IMR-90 (cell line): ENCODE data around the gene RPS25. TPM values are rescaled to one million over a fixed set of nuclear protein-coding genes. Genes with fewer than 3 reads are reported as not detected.
A peak's percentile ranks its signal among the peaks of the same experiment; 100 is the strongest.

Experiments
- ATAC-seq: fragments of 200-7000 bp; cut with Tn5 transposase; 2 replicates; pipeline ENCODE4 v1.9.1; 2020; ENCODE audit warnings: low read depth, mild to moderate bottlenecking, moderate library complexity
- BruUV-seq: library from RNA; stranded (reverse); fragments of 400-500 nt; replicated peaks from 2 replicates; lab custom pipeline; 2021; lab: Mats Ljungman, UMichigan
- CTCF ChIA-PET: fragments of 300-600 bp; formaldehyde crosslinking; extraction: SDS; loops from one replicate; lab custom pipeline; 2021; ENCODE audit warnings: antibody characterized with exemption; lab: Yijun Ruan, JAX
- POLR2A ChIA-PET: fragments of 300-600 bp; sonication (Branson Sonifier 250); formaldehyde crosslinking; loops from one replicate; lab custom pipeline; 2022; ENCODE audit warnings: antibody characterized with exemption; ENCODE audit not compliant: unreplicated experiment; lab: Charles Lee
- DNase-seq: peaks from one replicate; pipeline ENCODE4 v3.0.0; 2013
- H2AFZ ChIP-seq: replicated peaks from 2 replicates; pipeline ENCODE3; 2013; ENCODE audit warnings: low read length, mild to moderate bottlenecking; ENCODE audit not compliant: poor library complexity
- H2AK5ac ChIP-seq: 2 replicates; pipeline ENCODE4 v1.6.1; 2013; ENCODE audit warnings: low read depth, low read length, inconsistent platforms
- H2AK9ac ChIP-seq: replicated peaks from 2 replicates; pipeline ENCODE3; 2013; ENCODE audit warnings: mild to moderate bottlenecking, low read depth, low read length, moderate library complexity; ENCODE audit not compliant: poor library complexity
- H2BK120ac ChIP-seq: 2 replicates; pipeline ENCODE4 v1.6.1; 2013; ENCODE audit warnings: low read depth, low read length, inconsistent platforms
- H2BK15ac ChIP-seq: 3 replicates; pipeline ENCODE4 v1.6.1; 2013; ENCODE audit warnings: low read depth, low read length, inconsistent platforms
- H2BK20ac ChIP-seq: 2 replicates; pipeline ENCODE4 v1.6.1; 2013; ENCODE audit warnings: low read depth, mild to moderate bottlenecking, inconsistent platforms, low read length, moderate library complexity
- H2BK5ac ChIP-seq: 2 replicates; pipeline ENCODE4 v1.6.1; 2013; ENCODE audit warnings: mild to moderate bottlenecking, low read depth, low read length, inconsistent platforms; ENCODE audit not compliant: poor library complexity, severe bottlenecking
- H3K14ac ChIP-seq: replicated peaks from 2 replicates; pipeline ENCODE4 v1.6.1; 2013; ENCODE audit warnings: low read depth, low read length, inconsistent platforms
- H3K18ac ChIP-seq: 2 replicates; pipeline ENCODE4 v1.6.1; 2013; ENCODE audit warnings: low read depth, low read length, control low read depth
- H3K23ac ChIP-seq: 2 replicates; pipeline ENCODE4 v1.6.1; 2013; ENCODE audit warnings: low read depth, low read length, inconsistent platforms
- H3K27ac ChIP-seq: 2 replicates; pipeline ENCODE4 v1.5.1; 2013; ENCODE audit warnings: mild to moderate bottlenecking, control low read depth, low read length; ENCODE audit not compliant: insufficient read depth
- H3K27me3 ChIP-seq: 2 replicates; pipeline ENCODE4 v1.6.1; 2013; ENCODE audit warnings: low read length; ENCODE audit not compliant: control insufficient read depth, insufficient read depth
- H3K36me3 ChIP-seq: 2 replicates; pipeline ENCODE4 v1.6.1; 2013; ENCODE audit warnings: low read length, mixed read lengths; ENCODE audit not compliant: control insufficient read depth, insufficient read depth
- H3K4ac ChIP-seq: 2 replicates; pipeline ENCODE4 v1.6.1; 2013; ENCODE audit warnings: low read depth, low read length, inconsistent platforms
- H3K4me1 ChIP-seq: 2 replicates; pipeline ENCODE4 v1.6.1; 2013; ENCODE audit warnings: low read length, mixed read lengths; ENCODE audit not compliant: control insufficient read depth, insufficient read depth
- H3K4me2 ChIP-seq: 2 replicates; pipeline ENCODE4 v1.6.1; 2013; ENCODE audit warnings: low read depth, mild to moderate bottlenecking, control low read depth, low read length, moderate library complexity
- H3K4me3 ChIP-seq: 2 replicates; pipeline ENCODE4 v1.5.1; 2013; ENCODE audit warnings: low read depth, mild to moderate bottlenecking, control low read depth, low read length, moderate library complexity; ENCODE audit not compliant: insufficient read depth
- H3K56ac ChIP-seq: 2 replicates; pipeline ENCODE4 v1.6.1; 2013; ENCODE audit warnings: low read length, inconsistent platforms; ENCODE audit not compliant: insufficient read depth; ENCODE audit errors: extremely low read depth
- H3K79me1 ChIP-seq, 2 experiments: 2 replicates each; pipeline ENCODE4 v1.6.1; 2013; ENCODE audit warnings: low read length in 2 of 2, inconsistent platforms in 1 of 2, low read depth in 1 of 2
- H3K9ac ChIP-seq: 2 replicates; pipeline ENCODE4 v1.6.1; 2013; ENCODE audit warnings: low read depth, low read length, control low read depth
- H3K9me1 ChIP-seq: 2 replicates; pipeline ENCODE4 v1.6.1; 2013; ENCODE audit warnings: low read length, inconsistent platforms; ENCODE audit not compliant: insufficient read depth
- H3K9me3 ChIP-seq: 2 replicates; pipeline ENCODE4 v1.6.1; 2013; ENCODE audit warnings: low read length; ENCODE audit not compliant: control insufficient read depth, insufficient read depth
- H4K20me1 ChIP-seq: 2 replicates; pipeline ENCODE4 v1.6.1; 2013; ENCODE audit warnings: low read length, inconsistent platforms; ENCODE audit not compliant: insufficient read depth
- H4K5ac ChIP-seq: 2 replicates; pipeline ENCODE4 v1.6.1; 2013; ENCODE audit warnings: mild to moderate bottlenecking, low read depth, low read length, control low read depth
- H4K8ac ChIP-seq, 2 experiments: 2 replicates each; pipeline ENCODE4 v1.6.1; 2013; ENCODE audit warnings: low read depth in 2 of 2, low read length in 2 of 2, control low read depth in 1 of 2, inconsistent platforms in 1 of 2
- H4K91ac ChIP-seq: 2 replicates; pipeline ENCODE4 v1.6.1; 2013; ENCODE audit warnings: low read depth, low read length, inconsistent platforms; ENCODE audit not compliant: insufficient read depth
- BHLHE40 ChIP-seq: fragments of 150-350 bp; IDR thresholded peaks from 2 replicates; pipeline ENCODE4 v1.6.1; 2016; ENCODE audit warnings: mild to moderate bottlenecking, low read depth, low read length
- CEBPB ChIP-seq: IDR thresholded peaks from 2 replicates; pipeline ENCODE4 v1.6.1; 2012; ENCODE audit warnings: low read depth, low read length, improper control_type of control experiment
- CTCF ChIP-seq: conservative IDR thresholded peaks from 2 replicates; pipeline ENCODE4 v1.5.1; 2012; ENCODE audit warnings: mild to moderate bottlenecking, low read depth, low read length, improper control_type of control experiment
- ELK1 ChIP-seq: fragments of 150-350 bp; IDR thresholded peaks from 2 replicates; pipeline ENCODE4 v1.6.1; 2016; ENCODE audit warnings: low read depth, mild to moderate bottlenecking, low read length, moderate library complexity, borderline replicate concordance
- MAFK ChIP-seq: IDR thresholded peaks from 2 replicates; pipeline ENCODE4 v1.6.1; 2012; ENCODE audit warnings: low read depth, low read length, improper control_type of control experiment
- MAZ ChIP-seq: IDR thresholded peaks from 2 replicates; pipeline ENCODE4 v1.6.1; 2012; ENCODE audit warnings: low read depth, mild to moderate bottlenecking, low read length, improper control_type of control experiment, moderate library complexity, borderline replicate concordance
- MXI1 ChIP-seq: IDR thresholded peaks from 2 replicates; pipeline ENCODE4 v1.6.1; 2012; ENCODE audit warnings: low read depth, mild to moderate bottlenecking, low read length, moderate library complexity, borderline replicate concordance
- RAD21 ChIP-seq: IDR thresholded peaks from 2 replicates; pipeline ENCODE4 v1.6.1; 2012; ENCODE audit warnings: low read length, improper control_type of control experiment
- RFX5 ChIP-seq: IDR thresholded peaks from 2 replicates; pipeline ENCODE4 v1.8.0; 2012; ENCODE audit warnings: low read depth, mild to moderate bottlenecking, low read length, moderate library complexity
- whole genome bisulfite sequencing, 2 experiments: methylation state at CpG; one replicate each; pipeline versions ENCODE4 v1.1.5 to v1.1.7; 2013; ENCODE audit warnings: missing lambda C conversion rate in 2 of 2; ENCODE audit not compliant: insufficient read length in 1 of 2; ENCODE audit errors: extremely low coverage in 2 of 2; 5-methylcytosine and 5-hydroxymethylcytosine counted together
- dilution Hi-C: fragments of 300-500 bp; cut with HindIII; formaldehyde crosslinking; loops from one replicate; pipeline ENCODE4 v1.14.3; 2018; ENCODE audit warnings: low sequenced_read_pairs; ENCODE audit not compliant: unreplicated experiment
- in situ Hi-C: fragments of 300-500 bp; cut with MboI; formaldehyde crosslinking; loops from 3 replicates; pipeline ENCODE4 v1.14.3; 2019; ENCODE audit warnings: low sequenced_read_pairs, inconsistent platforms, mixed read lengths
- intact Hi-C: fragments of 100-400 bp; cut with micrococcal nuclease; formaldehyde crosslinking; loops from 2 replicates; pipeline ENCODE4 v1.10.0; 2022
- polyA plus RNA-seq, 3 experiments: library from polyadenylated mRNA; depleted of rRNA; stranded (reverse); fragments of >200 nt; gene quantifications; 2 replicates each; pipeline ENCODE4 v1.2.3, GENCODE V29; 2012; ENCODE audit warnings: low replicate concordance in 1 of 3
- total RNA-seq: library from RNA; depleted of rRNA; stranded (reverse); fragments of >200 nt; gene quantifications from 2 replicates; pipeline ENCODE4 v1.2.3, GENCODE V29; 2012

Gene RPS25
- total and polyA plus RNA-seq, 2 of the 4 experiments (the other 2 are of a cell fraction): 727 to 905 TPM

- TF ChIP-seq ELK1 (no peak), MXI1 (peak; percentile 91)
These were observed 39.0 kb upstream of the RPS25 start, which contains the start of gene HYOU1 (continued) for GRCh38 chr11:119057000-119057769.

GRCh38 chr11:119056421-119056999 lies 38.4 kb upstream of the RPS25 start:
- peak overlapping the region; percentile 64 for H3K9ac ChIP-seq
- CTCF ChIA-PET: no interaction called here
- TF ChIP-seq CEBPB (no peak), MAFK (no peak), RAD21 (no peak), BHLHE40 (no peak), MAZ (no peak), RFX5 (no peak), ELK1 (no peak), CTCF (no peak)

More at GRCh38 chr11:119056421-119056999, 38.4 kb upstream of the RPS25 start:
- peak overlapping the region; percentile 94 for H3K14ac ChIP-seq
- POLR2A ChIA-PET: interaction anchor here (1.5 kb wide), 1 partner anchor 11 kb away, joined by 4 read pairs; the partner anchor contains the start of gene VPS11
- peak overlapping the region; percentile 47 for H2BK5ac ChIP-seq
- peak overlapping the region; percentile 87 for H3K4me3 ChIP-seq
- no peaks in the 10 kb centered on the region for H3K27me3 ChIP-seq
- peak overlapping the region; percentile 59 to 78; a peak in 2 of 4 replicates for H4K8ac ChIP-seq
- peaks cover 9% of the 10 kb centered on the region for H3K9me1 ChIP-seq
- intact Hi-C loops: no loop called here
- peak overlapping the region; percentile 23 for H4K91ac ChIP-seq
- H4K5ac ChIP-seq: no peak overlapping the region
- 1% methylated on average over 37 of the region's 48 CpGs; no CpG with 5 or more reads in 1 of the 2 experiments for WGBS, 2 experiments
- peaks cover 36% of the 10 kb centered on the region for H3K36me3 ChIP-seq
- H3K23ac ChIP-seq: peak overlapping the region; percentile 52
- H3K4ac ChIP-seq: peak overlapping the region; percentile 87
- H3K27ac ChIP-seq: peak overlapping the region; percentile 74
- H3K4me1 ChIP-seq: peaks cover 4% of the 10 kb centered on the region; the same call in 1 of the 2 replicates
- no peak overlapping the region for H3K56ac ChIP-seq
- H4K20me1 ChIP-seq: 0 out of 2 replicates have a peak, but pooled peaks cover 5% of the 10 kb centered on the region
- H2AK9ac ChIP-seq: peak overlapping the region; percentile 97
- no peak overlapping the region for H2BK120ac ChIP-seq
- H3K79me1 ChIP-seq: peaks cover 17 to 53% of the 10 kb centered on the region in 2 experiments
- ATAC-seq (peak; percentile 6), DNase-seq (peak; percentile 3)
- peak overlapping the region; percentile 83 for H3K4me2 ChIP-seq
- in situ Hi-C loops: no loop called here
- H2AK5ac ChIP-seq: peak overlapping the region; percentile 61
- dilution Hi-C loops: no loop called here
- no peak overlapping the region for H3K18ac ChIP-seq
- H2BK15ac ChIP-seq: no peak overlapping the region
- no peak overlapping the region for H2BK20ac ChIP-seq
- no TSS peak for BruUV-seq
- peak overlapping the region; percentile 98 for H2AFZ ChIP-seq
- no peaks in the 10 kb centered on the region for H3K9me3 ChIP-seq
